ENCODE measurements around the gene NGLY1. TPM values are rescaled to one million over a fixed set of nuclear protein-coding genes. Genes with fewer than 3 reads are reported as not detected.

NGLY1 gene
- total RNA-seq, 1 experiment from 2014 or later, result 27.0 TPM

- H2AK5ac ChIP-seq (ENCODE audit: insufficient read length, low read length), result no peak overlapping the region
- no peak overlapping the region for H2AFZ ChIP-seq (ENCODE audit: low read length)
- H2BK20ac ChIP-seq (ENCODE audit: low read depth, low read length, poor library complexity, severe bottlenecking), result no peak overlapping the region
- Mint-ChIP-seq H3K9me3 (no peaks in the 10 kb centered on the region), H3K4me1 (no peaks in the 10 kb centered on the region), H3K36me3 (ENCODE audit: insufficient read depth in 1 of 3, low read depth in 3 of 3) (peaks cover 0 to 12% (median 9%) of the 10 kb centered on the region in 3 experiments; a peak in 4 of 7 replicates), H3K27me3 (ENCODE audit: low read depth) (no peaks in the 10 kb centered on the region), H3K27ac (peak overlapping the region in 1 of 3 experiments; percentile 60; a peak in 1 of 7 replicates), H3K4me3 (no peak overlapping the region)
- no peaks in the 10 kb centered on the region for H3K4me1 ChIP-seq (ENCODE audit: insufficient read depth, low read length)
- H3K79me2 ChIP-seq (ENCODE audit: insufficient read depth, low read length), result no peaks in the 10 kb centered on the region
- H4K8ac ChIP-seq (replicated peaks; ENCODE audit: insufficient read length, low read depth, low read length), result no peak overlapping the region
- no peaks in the 10 kb centered on the region for H3K27me3 ChIP-seq (ENCODE audit: insufficient read depth, low read length)
- no peak overlapping the region for H2BK15ac ChIP-seq (ENCODE audit: low read depth, low read length)
- H3K27ac ChIP-seq (ENCODE audit: insufficient read length, low read depth, low read length), result no peak overlapping the region
- H3K4me2 ChIP-seq (ENCODE audit: insufficient read depth, insufficient read length, low read length), result no peak overlapping the region
- no peaks in the 10 kb centered on the region for H3K79me1 ChIP-seq (ENCODE audit: insufficient read depth, low read depth, low read length, poor library complexity, severe bottlenecking)
- no peaks in the 10 kb centered on the region for H3K23me2 ChIP-seq (ENCODE audit: insufficient read length, low read depth, low read length, poor library complexity, severe bottlenecking)
- no peak overlapping the region for H3K14ac ChIP-seq (ENCODE audit: insufficient read depth, low read length)
- no peak overlapping the region for H3K18ac ChIP-seq (ENCODE audit: insufficient read length, low read depth, low read length)
- no peak overlapping the region for H3T11ph ChIP-seq (ENCODE audit: low read length)
- no peaks in the 10 kb centered on the region for H3K9me3 ChIP-seq (ENCODE audit: control insufficient read depth, low read depth, low read length)
- no peak overlapping the region for H2BK12ac ChIP-seq (ENCODE audit: insufficient read length, low read depth, low read length)
- no peak for DNase-seq
- H4K5ac ChIP-seq (ENCODE audit: insufficient read length, low read depth, low read length), result no peak overlapping the region
- no peak overlapping the region for H2BK120ac ChIP-seq (ENCODE audit: low read depth, low read length, poor library complexity, severe bottlenecking)
- H3K9ac ChIP-seq (ENCODE audit: extremely low read depth, insufficient read length, low read length), result no peak overlapping the region
- H4K20me1 ChIP-seq (ENCODE audit: control insufficient read depth, insufficient read depth, insufficient read length), result no peaks in the 10 kb centered on the region
- no peak for TF ChIP-seq CTCF (conservative IDR thresholded peaks at IDR 0.05)
- no peak overlapping the region for H2BK5ac ChIP-seq (ENCODE audit: insufficient read length, low read length)
- WGBS (ENCODE audit: extremely low coverage, insufficient read length, low lambda C conversion rate), result no CpG with 5 or more reads among the region's 6 CpGs
- no peak overlapping the region for H3K4ac ChIP-seq (ENCODE audit: low read depth, low read length)
- H3K56ac ChIP-seq (ENCODE audit: insufficient read length, low read depth, low read length), result no peak overlapping the region
- no peak overlapping the region for H3K23ac ChIP-seq (ENCODE audit: insufficient read length, low read depth, low read length)
- no peak overlapping the region for H4K91ac ChIP-seq (ENCODE audit: insufficient read length, low read depth, low read length)
These were observed 55.9 kb downstream of the NGLY1 start for GRCh38 chr3:25727316-25727715.
